Activated CD4-positive, alpha-beta memory T cell treated with anti-CD3 and anti-CD28 coated beads, Interleukin-2, amount 10 ng/mL, durations not matched to agents 7 days and 5 days (primary cell): Measurements from ENCODE around the gene PCOLCE2. TPM values are rescaled to one million over a fixed set of nuclear protein-coding genes. Genes with fewer than 3 reads are reported as not detected.

Experiments
- CTCF ChIA-PET: fragments of 350-600 bp; sonication (Branson Sonifier 250); formaldehyde crosslinking; loops from one replicate; lab custom pipeline; 2021; ENCODE audit warnings: antibody characterized with exemption, inconsistent platforms; lab: Charles Lee
- POLR2A ChIA-PET: fragments of 350-600 bp; sonication (Branson Sonifier 250); formaldehyde crosslinking; loops from one replicate; lab custom pipeline; 2021; ENCODE audit warnings: antibody characterized with exemption; lab: Charles Lee
- DNase-seq: peaks from one replicate; pipeline ENCODE4 v3.0.0-alpha.2; 2020
- H3K27ac Mint-ChIP-seq: one replicate; pipeline ENCODE4 v1.8.0; 2021; ENCODE audit warnings: mild to moderate bottlenecking, mixed read lengths
- H3K27me3 Mint-ChIP-seq: one replicate; pipeline ENCODE4 v1.8.0; 2021; ENCODE audit warnings: mixed read lengths
- H3K36me3 Mint-ChIP-seq: one replicate; pipeline ENCODE4 v1.8.0; 2021; ENCODE audit warnings: low read depth, mixed read lengths
- H3K4me1 Mint-ChIP-seq: one replicate; pipeline ENCODE4 v1.8.0; 2021; ENCODE audit warnings: mixed read lengths
- H3K4me3 Mint-ChIP-seq: one replicate; pipeline ENCODE4 v1.8.0; 2021; ENCODE audit warnings: mild to moderate bottlenecking, mixed read lengths
- H3K9me3 Mint-ChIP-seq: one replicate; pipeline ENCODE4 v1.8.0; 2021; ENCODE audit warnings: mixed read lengths
- total RNA-seq, 2 experiments: library from RNA; stranded (reverse); gene quantifications; one replicate each; pipeline ENCODE4 v1.2.3, GENCODE V29; 2021

PCOLCE2 gene
- total RNA-seq, 2 experiments from 2014 or later: 0.38 TPM; not detected in 1

DNA sequence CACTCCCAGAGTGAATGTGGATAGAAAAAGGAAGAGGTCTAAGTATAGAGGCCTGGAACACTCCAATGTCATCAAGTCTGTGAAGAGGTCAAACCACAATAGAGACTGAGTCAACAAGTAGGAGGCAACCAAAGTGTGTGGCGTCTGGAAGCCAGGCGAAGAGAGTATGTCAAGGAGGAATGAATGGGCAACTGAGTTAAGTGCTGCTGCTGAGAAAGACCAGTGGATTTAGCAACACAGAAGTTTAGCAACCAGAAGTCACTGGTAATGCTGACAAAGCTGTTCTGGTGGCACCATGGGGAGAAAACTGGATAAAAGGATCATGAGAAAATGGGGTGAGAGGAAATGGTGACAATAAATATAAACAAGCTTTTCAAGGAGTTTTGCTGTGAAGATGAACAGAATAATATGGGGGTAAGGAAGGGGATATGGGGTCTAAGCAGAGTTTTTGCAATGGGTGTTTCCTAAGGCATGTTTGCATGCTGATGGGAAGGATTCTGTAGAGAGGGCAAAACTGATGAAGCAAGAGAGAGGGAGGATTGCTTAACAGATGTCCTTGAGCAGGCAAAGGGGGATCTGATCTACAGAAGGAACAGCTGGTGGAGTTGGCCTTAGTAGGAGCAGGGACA, 38.4 kb downstream of the PCOLCE2 start:
- no peak for DNase-seq
- peaks cover 21% of the 10 kb centered on the region for H3K27me3 Mint-ChIP-seq
- no peaks in the 10 kb centered on the region for H3K9me3 Mint-ChIP-seq
- ChIA-PET CTCF (interaction anchor here (1.1 to 2.0 kb wide), 2 partner anchors 22 to 512 kb away, joined by 3 to 6 read pairs; no protein-coding TSS in a partner anchor), POLR2A (interaction anchor here (0.9 kb wide), 1 partner anchor 13 kb away, joined by 3 read pairs; no protein-coding TSS in a partner anchor)
- H3K4me1 Mint-ChIP-seq: no peaks in the 10 kb centered on the region
- no peaks in the 10 kb centered on the region for H3K36me3 Mint-ChIP-seq
- no peak overlapping the region for H3K27ac Mint-ChIP-seq
- no peak overlapping the region for H3K4me3 Mint-ChIP-seq

DNA sequence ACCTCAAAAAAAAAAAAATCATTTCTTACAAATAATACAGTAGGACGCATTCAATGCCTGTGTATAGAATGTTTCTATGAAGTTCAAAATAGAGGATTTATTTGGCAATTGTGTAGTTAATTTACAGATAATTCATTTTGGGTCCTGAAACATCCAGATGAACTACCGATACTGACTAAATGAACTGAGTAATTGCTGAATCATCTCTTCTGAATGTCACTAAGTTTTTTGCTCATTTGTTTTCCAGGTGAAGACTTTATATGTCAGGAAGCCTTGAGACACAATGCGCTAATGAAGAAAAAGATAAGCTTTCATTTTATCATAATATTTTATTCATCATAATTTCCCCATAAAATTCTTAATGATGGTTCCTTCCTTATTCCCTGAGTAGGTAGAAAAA, 39.7 kb downstream of the PCOLCE2 start:
- H3K27ac Mint-ChIP-seq: no peak overlapping the region
- no peaks in the 10 kb centered on the region for H3K4me1 Mint-ChIP-seq
- peaks cover 20% of the 10 kb centered on the region for H3K27me3 Mint-ChIP-seq
- no peaks in the 10 kb centered on the region for H3K36me3 Mint-ChIP-seq
- ChIA-PET POLR2A (no interaction called here), CTCF (interaction anchor here (2.0 kb wide), 1 partner anchor 20 kb away, joined by 6 read pairs; no protein-coding TSS in a partner anchor)
- H3K4me3 Mint-ChIP-seq: no peak overlapping the region
- DNase-seq: no peak
- no peaks in the 10 kb centered on the region for H3K9me3 Mint-ChIP-seq

DNA sequence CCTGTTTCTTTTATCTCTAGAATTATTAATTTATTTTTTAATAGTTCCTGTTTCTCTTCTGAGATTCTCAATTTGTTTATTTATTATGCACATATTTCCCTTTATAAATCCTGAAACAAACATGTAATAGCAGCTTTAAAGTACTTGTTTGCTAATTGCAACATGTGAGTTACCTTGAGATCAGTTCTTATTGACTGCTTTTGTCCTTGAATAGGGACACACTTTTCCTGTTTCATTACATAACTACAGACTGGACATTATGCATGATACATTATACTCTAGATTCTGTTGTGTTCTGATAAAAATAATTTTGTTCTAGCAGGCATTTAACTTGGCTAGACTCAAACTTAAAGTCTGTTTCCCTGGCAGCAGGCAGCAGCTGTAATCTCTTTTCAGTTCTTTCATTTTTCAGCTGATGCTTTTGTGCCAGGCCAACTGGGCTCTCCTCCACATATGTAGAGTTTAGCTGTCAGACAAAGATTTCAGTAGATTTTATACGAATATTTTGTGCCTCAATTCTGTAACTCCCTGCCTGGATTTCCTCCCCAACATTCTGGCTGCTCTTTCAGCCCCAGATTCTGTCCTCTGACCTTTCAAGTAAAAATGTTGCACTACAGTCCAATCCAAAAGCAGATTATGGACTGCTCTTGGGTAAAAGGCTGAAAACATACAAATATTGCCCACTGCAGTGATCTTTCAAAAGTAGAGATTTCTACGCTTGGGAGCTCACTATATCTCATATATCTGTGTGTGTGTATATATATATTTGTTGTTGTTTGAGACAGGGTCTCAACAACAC, 41.9 kb downstream of the PCOLCE2 start:
- CTCF ChIA-PET: interaction anchor here (2.2 kb wide), 1 partner anchor 18 kb away, joined by 12 read pairs; no protein-coding TSS in a partner anchor
- Mint-ChIP-seq H3K9me3 (no peaks in the 10 kb centered on the region), H3K27me3 (peaks cover 19% of the 10 kb centered on the region), H3K27ac (no peak overlapping the region), H3K36me3 (no peaks in the 10 kb centered on the region), H3K4me1 (no peaks in the 10 kb centered on the region), H3K4me3 (no peak overlapping the region)
- DNase-seq: no peak
- POLR2A ChIA-PET: no interaction called here

DNA sequence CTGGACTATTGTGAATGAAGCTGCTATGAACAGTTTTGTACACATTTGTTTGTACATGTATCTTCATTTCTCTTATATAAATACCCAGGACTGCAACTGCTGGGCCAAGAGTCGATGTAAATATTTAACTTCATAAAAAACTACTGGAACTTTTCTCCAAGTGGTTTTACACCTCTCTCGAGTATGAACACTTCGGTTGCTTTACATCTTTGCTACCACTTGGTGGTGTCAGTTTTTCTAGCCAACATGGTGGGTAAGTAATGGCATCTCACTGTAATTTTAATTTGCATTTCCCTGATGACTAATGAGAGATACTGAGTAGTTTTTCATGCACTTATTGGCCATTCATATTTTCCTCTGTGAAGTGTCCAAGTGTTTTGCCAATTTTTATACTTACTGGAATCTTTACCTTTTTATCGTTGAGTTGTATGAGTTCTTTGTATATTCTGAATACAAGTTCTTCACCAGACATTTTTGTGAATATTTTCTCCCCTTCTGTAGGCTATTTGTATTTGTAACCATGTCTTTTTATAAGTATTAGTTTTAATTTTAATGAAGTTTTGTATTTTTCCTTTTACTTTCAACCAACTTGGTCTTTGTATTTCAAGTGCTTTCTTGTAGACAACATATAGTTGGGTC, 44.4 kb downstream of the PCOLCE2 start:
- no peaks in the 10 kb centered on the region for H3K4me1 Mint-ChIP-seq
- H3K27me3 Mint-ChIP-seq: peaks cover 24% of the 10 kb centered on the region
- DNase-seq: no peak
- no peak overlapping the region for H3K27ac Mint-ChIP-seq
- POLR2A ChIA-PET: no interaction called here
- H3K4me3 Mint-ChIP-seq: no peak overlapping the region
- CTCF ChIA-PET: interaction anchor here (0.8 to 1.6 kb wide), 3 partner anchors 10 to 186 kb away, joined by 3 to 6 read pairs (median 3); no protein-coding TSS in a partner anchor
- no peaks in the 10 kb centered on the region for H3K36me3 Mint-ChIP-seq
- no peaks in the 10 kb centered on the region for H3K9me3 Mint-ChIP-seq

GRCh38 chr3:142839831-142840230, 49.1 kb downstream of the PCOLCE2 start:
- Mint-ChIP-seq H3K27me3 (peaks cover 31% of the 10 kb centered on the region), H3K4me1 (no peaks in the 10 kb centered on the region), H3K9me3 (no peaks in the 10 kb centered on the region), H3K36me3 (no peaks in the 10 kb centered on the region), H3K27ac (no peak overlapping the region), H3K4me3 (no peak overlapping the region)
- ChIA-PET POLR2A (no interaction called here), CTCF (interaction anchor here (1.5 kb wide), 1 partner anchor 11 kb away, joined by 9 read pairs; no protein-coding TSS in a partner anchor)
- DNase-seq: no peak

DNA sequence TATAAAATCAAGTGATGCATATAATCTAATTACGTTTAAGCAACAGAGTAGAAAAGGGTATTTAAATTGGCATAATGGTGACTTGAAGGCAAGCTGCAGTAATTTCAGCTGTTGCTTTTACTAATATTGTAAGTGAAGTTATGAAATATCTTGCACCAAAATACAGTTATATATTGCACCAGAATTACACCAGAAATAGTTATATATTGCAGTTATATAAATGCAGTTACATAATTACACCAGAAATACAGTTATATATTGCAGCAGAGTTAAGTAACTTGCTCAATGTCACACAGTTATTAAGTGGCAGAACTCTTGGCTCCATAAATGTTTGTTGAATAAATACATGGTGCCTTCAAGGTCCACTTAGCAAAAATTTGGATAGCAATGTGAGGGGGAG, 51.4 kb downstream of the PCOLCE2 start:
- CTCF ChIA-PET: interaction anchor here (1.0 kb wide), 1 partner anchor 9 kb away, joined by 3 read pairs; no protein-coding TSS in a partner anchor
- Mint-ChIP-seq H3K4me1 (no peaks in the 10 kb centered on the region), H3K36me3 (no peaks in the 10 kb centered on the region), H3K27me3 (peaks cover 26% of the 10 kb centered on the region), H3K27ac (no peak overlapping the region), H3K9me3 (no peaks in the 10 kb centered on the region), H3K4me3 (no peak overlapping the region)
- DNase-seq: no peak
- POLR2A ChIA-PET: no interaction called here

DNA sequence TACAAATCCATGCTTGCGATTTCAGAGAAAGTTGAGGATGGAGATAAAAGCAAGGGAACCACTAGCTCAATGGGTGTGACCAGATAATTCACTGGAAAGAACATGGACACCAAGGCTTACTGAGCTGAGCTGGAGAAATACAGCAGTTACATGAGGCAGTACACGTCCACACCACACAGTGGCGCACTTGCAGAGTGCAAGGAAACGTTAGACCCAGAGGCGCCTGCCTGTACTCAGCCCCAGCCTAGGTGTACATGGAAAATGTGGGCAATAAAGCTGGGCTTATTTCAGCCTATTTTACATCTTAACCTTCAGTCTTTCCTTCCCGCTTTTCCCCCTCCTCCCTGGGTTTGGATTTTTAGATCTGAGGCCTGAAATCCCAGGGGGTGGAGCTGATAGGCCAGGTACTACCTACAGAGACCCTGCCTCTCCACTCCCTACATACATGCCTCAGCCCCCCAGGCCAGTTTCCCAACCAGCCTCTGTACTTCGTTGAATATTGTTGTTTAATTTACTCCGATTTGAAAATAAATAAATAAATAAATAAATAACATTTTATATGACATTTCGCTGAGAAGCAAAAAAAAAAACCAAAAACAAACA, 60.1 kb downstream of the PCOLCE2 start:
- ChIA-PET CTCF (interaction anchor here (0.5 to 3.1 kb wide), 42 partner anchors 9 to 268 kb away, joined by 3 to 16 read pairs (median 4); partner anchors contain the start of gene U2SURP), POLR2A (interaction anchor here (1.0 kb wide), 1 partner anchor 250 kb away, joined by 3 read pairs; the partner anchor contains the start of gene ATR)
- peak; percentile 74 for DNase-seq
- Mint-ChIP-seq H3K4me3 (no peak overlapping the region), H3K4me1 (no peaks in the 10 kb centered on the region), H3K27me3 (peaks cover 19% of the 10 kb centered on the region), H3K9me3 (no peaks in the 10 kb centered on the region), H3K36me3 (no peaks in the 10 kb centered on the region), H3K27ac (no peak overlapping the region)

DNA sequence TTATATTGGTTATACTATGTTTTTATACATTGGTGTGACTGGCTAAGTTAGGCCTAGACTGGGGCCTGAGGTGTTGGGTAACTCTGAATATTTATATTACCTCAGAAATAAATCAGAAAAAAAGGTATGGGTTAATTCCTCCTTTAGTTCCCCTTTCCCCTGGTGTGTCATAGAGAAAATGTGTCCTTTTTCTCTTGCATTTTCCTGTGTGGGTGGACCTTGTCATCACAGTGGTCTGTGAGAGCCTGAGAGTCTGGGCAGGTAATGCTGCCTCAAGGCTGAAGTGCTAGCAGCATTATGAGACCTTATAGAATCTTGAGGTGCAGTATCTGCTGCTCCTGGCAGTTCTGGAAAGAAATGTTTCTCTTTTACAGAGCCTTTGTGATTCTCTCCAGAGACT, 69.7 kb downstream of the PCOLCE2 start:
- DNase-seq: no peak
- CTCF ChIA-PET: interaction anchor here (0.8 kb wide), 1 partner anchor 9 kb away, joined by 3 read pairs; no protein-coding TSS in a partner anchor
- Mint-ChIP-seq H3K27me3 (peaks cover 26% of the 10 kb centered on the region), H3K36me3 (no peaks in the 10 kb centered on the region), H3K9me3 (no peaks in the 10 kb centered on the region), H3K4me1 (no peaks in the 10 kb centered on the region), H3K27ac (no peak overlapping the region), H3K4me3 (no peak overlapping the region)
- POLR2A ChIA-PET: no interaction called here

DNA sequence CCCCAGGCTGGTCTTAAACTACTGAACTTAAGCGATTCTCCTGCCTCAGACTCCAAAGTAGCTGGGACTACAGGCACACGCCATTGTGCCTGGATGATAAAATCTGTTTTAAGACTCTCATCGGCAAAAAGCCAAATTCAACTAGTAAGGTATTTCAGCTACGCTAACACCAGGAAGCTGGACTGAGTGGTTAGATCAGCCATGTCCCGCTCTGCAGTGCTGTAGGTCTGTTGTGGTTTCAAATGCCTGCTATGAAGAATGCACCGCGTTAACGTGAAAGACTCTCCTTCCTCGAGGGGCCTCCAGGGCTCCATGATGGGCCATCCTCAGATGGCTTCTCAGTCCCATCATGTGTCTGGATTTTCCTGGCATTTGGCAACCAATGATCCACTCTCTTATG, 70.2 kb downstream of the PCOLCE2 start:
- ChIA-PET CTCF (no interaction called here), POLR2A (no interaction called here)
- Mint-ChIP-seq H3K27ac (no peak overlapping the region), H3K27me3 (peaks cover 26% of the 10 kb centered on the region), H3K4me1 (no peaks in the 10 kb centered on the region), H3K4me3 (no peak overlapping the region), H3K36me3 (no peaks in the 10 kb centered on the region), H3K9me3 (no peaks in the 10 kb centered on the region)
- DNase-seq: no peak

GRCh38 chr3:142817897-142818296, 71.0 kb downstream of the PCOLCE2 start:
- Mint-ChIP-seq H3K27ac (no peak overlapping the region), H3K27me3 (peaks cover 24% of the 10 kb centered on the region), H3K4me1 (no peaks in the 10 kb centered on the region), H3K4me3 (no peak overlapping the region), H3K36me3 (no peaks in the 10 kb centered on the region), H3K9me3 (no peaks in the 10 kb centered on the region)
- no peak for DNase-seq
- CTCF ChIA-PET: no interaction called here
- POLR2A ChIA-PET: no interaction called here

- Mint-ChIP-seq H3K36me3 (no peaks in the 10 kb centered on the region), H3K4me1 (no peaks in the 10 kb centered on the region), H3K27ac (no peak overlapping the region), H3K4me3 (no peak overlapping the region), H3K9me3 (no peaks in the 10 kb centered on the region), H3K27me3 (peaks cover 22% of the 10 kb centered on the region)
- DNase-seq: no peak
- CTCF ChIA-PET: no interaction called here
- POLR2A ChIA-PET: no interaction called here
Measured at GRCh38 chr3:142817356-142817755, 71.5 kb downstream of the PCOLCE2 start.

DNA sequence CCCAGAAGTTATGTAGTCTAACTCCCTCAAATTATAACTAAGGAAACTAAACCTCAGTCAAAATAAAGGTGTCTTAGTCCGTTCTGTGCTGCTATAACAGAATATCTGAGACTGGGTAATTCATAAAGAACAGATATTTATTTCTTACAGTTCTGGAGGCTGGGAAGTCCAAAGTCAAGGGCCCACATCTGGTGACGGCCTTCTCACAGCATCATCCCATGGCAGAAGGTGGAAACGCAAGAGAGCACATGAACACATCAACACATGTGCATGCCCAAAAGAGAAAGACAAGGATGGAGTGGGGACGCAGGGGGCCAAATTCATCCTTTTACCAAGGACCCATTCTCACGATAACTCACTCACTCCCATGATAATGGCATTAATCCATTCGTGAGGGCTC, 73.1 kb downstream of the PCOLCE2 start:
- Mint-ChIP-seq H3K4me3 (no peak overlapping the region), H3K27me3 (peaks cover 25% of the 10 kb centered on the region), H3K36me3 (no peaks in the 10 kb centered on the region), H3K4me1 (no peaks in the 10 kb centered on the region), H3K27ac (no peak overlapping the region), H3K9me3 (no peaks in the 10 kb centered on the region)
- CTCF ChIA-PET: no interaction called here
- POLR2A ChIA-PET: no interaction called here
- no peak for DNase-seq
